ENCODE results near the gene IGF1R. TPM values are rescaled to one million over a fixed set of nuclear protein-coding genes. Genes with fewer than 3 reads are reported as not detected.

IGF1R gene
- polyA plus RNA-seq, 1 experiment, result 36.2 TPM

DNA sequence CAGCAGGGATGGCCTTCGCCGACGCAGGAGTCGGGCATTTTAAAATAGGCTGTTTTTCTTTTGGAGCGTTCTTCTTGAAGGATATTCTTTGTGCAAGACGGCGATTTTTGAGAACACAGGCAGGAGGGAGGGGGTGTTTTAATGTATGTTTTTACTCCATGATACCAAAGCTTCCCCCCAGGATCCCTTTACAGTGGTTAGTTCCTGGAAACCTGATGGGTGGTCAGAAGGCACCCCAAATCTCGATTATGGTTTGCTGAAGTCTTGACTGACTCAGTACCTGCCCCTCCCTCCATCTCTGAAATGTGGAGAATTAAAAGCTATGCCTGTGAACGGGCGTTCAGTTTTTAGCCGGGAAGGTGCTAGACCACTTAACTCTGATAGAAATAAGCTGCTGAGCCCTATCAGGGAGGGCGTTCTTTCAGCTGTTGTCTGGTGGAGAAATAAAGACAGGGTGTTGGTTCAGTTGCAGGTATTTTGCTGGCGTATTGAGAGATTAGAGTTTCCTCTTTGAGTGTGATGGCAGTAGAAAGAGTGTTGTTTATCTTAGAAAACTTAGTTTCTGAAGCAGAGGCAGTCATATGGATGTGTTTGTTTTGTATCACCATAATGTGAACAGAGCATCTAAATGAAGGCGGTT lies 3.4 kb downstream of the IGF1R start:
- ChIA-PET CTCF (interaction anchor here (0.9 to 4.2 kb wide), 2 partner anchors 8 to 210 kb away, joined by 3 to 11 read pairs; no protein-coding TSS in a partner anchor), POLR2A (no interaction called here)
- no peaks in the 10 kb centered on the region for H3K36me3 ChIP-seq (ENCODE audit: control insufficient read depth, insufficient read depth, low read length)
- no peak for DNase-seq (ENCODE audit: low read depth)
- peaks cover 1% of the 10 kb centered on the region; the same call in 1 of the 2 replicates for H3K27me3 ChIP-seq (ENCODE audit: control insufficient read depth, insufficient read depth, low read length)
- peak overlapping the region; percentile 95 for H3K4me3 ChIP-seq (ENCODE audit: low read depth, low read length)
- TF ChIP-seq, protein P1, sequence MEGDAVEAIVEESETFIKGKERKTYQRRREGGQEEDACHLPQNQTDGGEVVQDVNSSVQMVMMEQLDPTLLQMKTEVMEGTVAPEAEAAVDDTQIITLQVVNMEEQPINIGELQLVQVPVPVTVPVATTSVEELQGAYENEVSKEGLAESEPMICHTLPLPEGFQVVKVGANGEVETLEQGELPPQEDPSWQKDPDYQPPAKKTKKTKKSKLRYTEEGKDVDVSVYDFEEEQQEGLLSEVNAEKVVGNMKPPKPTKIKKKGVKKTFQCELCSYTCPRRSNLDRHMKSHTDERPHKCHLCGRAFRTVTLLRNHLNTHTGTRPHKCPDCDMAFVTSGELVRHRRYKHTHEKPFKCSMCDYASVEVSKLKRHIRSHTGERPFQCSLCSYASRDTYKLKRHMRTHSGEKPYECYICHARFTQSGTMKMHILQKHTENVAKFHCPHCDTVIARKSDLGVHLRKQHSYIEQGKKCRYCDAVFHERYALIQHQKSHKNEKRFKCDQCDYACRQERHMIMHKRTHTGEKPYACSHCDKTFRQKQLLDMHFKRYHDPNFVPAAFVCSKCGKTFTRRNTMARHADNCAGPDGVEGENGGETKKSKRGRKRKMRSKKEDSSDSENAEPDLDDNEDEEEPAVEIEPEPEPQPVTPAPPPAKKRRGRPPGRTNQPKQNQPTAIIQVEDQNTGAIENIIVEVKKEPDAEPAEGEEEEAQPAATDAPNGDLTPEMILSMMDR (IDR thresholded peaks at IDR 0.05; ENCODE audit: insufficient read depth, low read depth, low read length), result no peak

DNA sequence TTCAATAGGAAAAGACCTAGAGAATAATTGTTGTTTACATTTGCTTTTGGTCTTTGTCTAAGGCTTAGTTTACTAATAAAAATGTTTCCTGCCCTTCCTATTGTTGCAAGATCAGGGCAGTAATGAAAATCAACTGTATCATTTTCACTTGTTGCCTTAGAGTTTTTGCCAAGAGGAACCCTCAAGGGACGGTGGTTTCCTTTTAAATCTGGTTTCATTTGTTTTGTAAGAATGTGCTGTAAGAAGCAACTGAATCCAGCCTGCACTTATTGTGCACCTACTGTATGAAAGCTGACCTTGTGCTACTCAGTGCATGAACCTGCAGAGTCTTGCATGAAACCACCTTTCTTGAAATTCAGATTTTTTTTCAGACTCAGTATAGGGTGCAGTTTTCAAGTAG lies 5.3 kb downstream of the IGF1R start:
- Histone ChIP-seq H3K4me3 (ENCODE audit: low read depth, low read length) (no peak overlapping the region), H3K36me3 (ENCODE audit: control insufficient read depth, insufficient read depth, low read length) (no peaks in the 10 kb centered on the region), H3K27me3 (ENCODE audit: control insufficient read depth, insufficient read depth, low read length) (no peaks in the 10 kb centered on the region)
- ChIA-PET POLR2A (no interaction called here), CTCF (interaction anchor here (1.3 to 1.5 kb wide), 2 partner anchors 134 to 197 kb away, joined by 3 to 4 read pairs; no protein-coding TSS in a partner anchor)
- TF ChIP-seq, protein P1 (IDR thresholded peaks at IDR 0.05; ENCODE audit: insufficient read depth, low read depth, low read length), result no peak
- DNase-seq (ENCODE audit: low read depth), result no peak

DNA sequence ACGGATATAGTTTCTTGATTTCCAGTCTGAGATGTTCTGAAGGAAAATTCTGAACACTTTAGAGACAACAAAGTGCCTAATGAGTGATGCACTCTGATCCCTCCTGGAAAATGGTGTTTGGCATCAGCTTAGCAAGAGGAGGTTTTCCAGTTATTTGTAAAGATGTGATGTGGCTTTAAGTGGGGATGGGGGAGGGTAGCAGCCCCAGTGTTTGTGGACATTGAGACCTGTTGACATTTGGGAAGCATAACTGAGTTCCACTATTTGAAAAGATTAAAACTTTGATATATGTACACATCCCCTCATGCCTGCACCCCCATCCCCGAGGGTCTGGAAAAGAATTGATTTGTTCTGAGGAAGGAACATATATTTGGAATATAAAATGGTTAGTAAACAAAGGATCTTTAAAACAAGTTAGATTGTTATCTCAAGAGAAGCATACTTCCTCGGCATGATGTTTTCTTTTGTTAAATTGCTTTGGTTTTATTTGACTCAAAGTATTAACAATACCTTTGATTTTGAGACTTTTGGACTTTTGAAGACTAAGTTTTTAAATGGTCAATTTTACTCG lies 6.5 kb downstream of the IGF1R start:
- Histone ChIP-seq H3K36me3 (ENCODE audit: control insufficient read depth, insufficient read depth, low read length) (no peaks in the 10 kb centered on the region), H3K27me3 (ENCODE audit: control insufficient read depth, insufficient read depth, low read length) (no peaks in the 10 kb centered on the region), H3K4me3 (ENCODE audit: low read depth, low read length) (no peak overlapping the region)
- POLR2A ChIA-PET, result no interaction called here
- CTCF ChIA-PET, result interaction anchor here (1.2 to 1.5 kb wide), 2 partner anchors 136 to 195 kb away, joined by 3 read pairs; no protein-coding TSS in a partner anchor
- TF ChIP-seq, protein P1 (IDR thresholded peaks at IDR 0.05; ENCODE audit: insufficient read depth, low read depth, low read length), result no peak
- no peak for DNase-seq (ENCODE audit: low read depth)

DNA sequence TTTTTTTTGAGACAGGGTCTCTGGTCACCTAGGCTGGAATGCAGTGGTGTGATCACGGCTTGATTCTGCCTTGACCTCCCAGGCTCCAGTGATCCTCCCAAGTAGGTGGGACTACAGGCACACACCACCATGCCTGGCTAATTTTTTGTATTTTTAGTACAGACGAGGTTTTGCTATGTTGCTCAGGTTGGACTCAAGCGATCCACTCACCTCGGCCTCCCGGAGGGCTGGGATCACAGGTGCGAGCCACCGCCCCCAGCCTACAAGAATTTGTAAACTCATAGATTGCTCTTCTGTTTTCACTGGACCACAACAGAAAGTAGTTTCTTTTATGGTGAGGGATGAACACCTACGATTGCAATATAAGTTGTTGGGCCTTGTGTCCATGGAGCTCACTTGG lies 7.4 kb downstream of the IGF1R start:
- ChIA-PET POLR2A (no interaction called here), CTCF (no interaction called here)
- DNase-seq (ENCODE audit: low read depth), result no peak
- H3K4me3 ChIP-seq (ENCODE audit: low read depth, low read length), result no peak overlapping the region
- TF ChIP-seq, protein P1 (IDR thresholded peaks at IDR 0.05; ENCODE audit: insufficient read depth, low read depth, low read length), result no peak
- H3K27me3 ChIP-seq (ENCODE audit: control insufficient read depth, insufficient read depth, low read length), result no peaks in the 10 kb centered on the region
- no peaks in the 10 kb centered on the region; the same call in 1 of the 2 replicates for H3K36me3 ChIP-seq (ENCODE audit: control insufficient read depth, insufficient read depth, low read length)

DNA sequence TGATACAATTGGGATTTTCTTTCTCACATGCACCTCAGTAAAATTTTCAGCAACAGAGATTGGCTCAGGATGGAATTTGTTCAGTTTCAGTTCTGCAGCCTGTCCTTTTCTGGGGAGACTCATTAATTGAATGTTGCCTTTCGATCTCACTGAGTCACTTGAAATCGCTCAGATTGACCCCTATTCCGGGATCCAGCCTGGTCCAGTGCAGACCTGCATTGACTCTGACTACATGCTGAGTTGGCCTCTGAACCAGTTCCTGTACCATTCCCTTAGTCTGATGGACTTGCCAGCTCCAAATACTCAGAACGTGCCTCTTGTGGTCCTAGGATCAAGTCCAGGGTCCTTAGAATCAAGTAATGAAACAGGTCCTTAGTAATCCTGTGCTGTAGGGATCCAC lies 9.4 kb downstream of the IGF1R start:
- TF ChIP-seq, protein P1 (IDR thresholded peaks at IDR 0.05; ENCODE audit: insufficient read depth, low read depth, low read length), result no peak
- POLR2A ChIA-PET, result interaction anchor here (1.0 kb wide), 1 partner anchor 10 kb away, joined by 4 read pairs; no protein-coding TSS in a partner anchor
- no peak for DNase-seq (ENCODE audit: low read depth)
- no peak overlapping the region for H3K4me3 ChIP-seq (ENCODE audit: low read depth, low read length)
- CTCF ChIA-PET, result interaction anchor here (1.0 to 3.3 kb wide), 8 partner anchors 12 to 224 kb away, joined by 3 to 35 read pairs (median 4); no protein-coding TSS in a partner anchor
- peaks cover 1% of the 10 kb centered on the region; the same call in 1 of the 2 replicates for H3K36me3 ChIP-seq (ENCODE audit: control insufficient read depth, insufficient read depth, low read length)
- H3K27me3 ChIP-seq (ENCODE audit: control insufficient read depth, insufficient read depth, low read length), result no peaks in the 10 kb centered on the region
